Stimulated activated CD8-positive, alpha-beta memory T cell treated with anti-CD3 and anti-CD28 coated beads, Interleukin-15, amount 100 ng/mL, for 24 hours (primary cell): ENCODE data around the gene TTLL11.

Experiments
- DNase-seq: peaks from one replicate; pipeline ENCODE4 v3.0.0-alpha.2; 2020; ENCODE audit warnings: low read depth

Gene TTLL11

DNA sequence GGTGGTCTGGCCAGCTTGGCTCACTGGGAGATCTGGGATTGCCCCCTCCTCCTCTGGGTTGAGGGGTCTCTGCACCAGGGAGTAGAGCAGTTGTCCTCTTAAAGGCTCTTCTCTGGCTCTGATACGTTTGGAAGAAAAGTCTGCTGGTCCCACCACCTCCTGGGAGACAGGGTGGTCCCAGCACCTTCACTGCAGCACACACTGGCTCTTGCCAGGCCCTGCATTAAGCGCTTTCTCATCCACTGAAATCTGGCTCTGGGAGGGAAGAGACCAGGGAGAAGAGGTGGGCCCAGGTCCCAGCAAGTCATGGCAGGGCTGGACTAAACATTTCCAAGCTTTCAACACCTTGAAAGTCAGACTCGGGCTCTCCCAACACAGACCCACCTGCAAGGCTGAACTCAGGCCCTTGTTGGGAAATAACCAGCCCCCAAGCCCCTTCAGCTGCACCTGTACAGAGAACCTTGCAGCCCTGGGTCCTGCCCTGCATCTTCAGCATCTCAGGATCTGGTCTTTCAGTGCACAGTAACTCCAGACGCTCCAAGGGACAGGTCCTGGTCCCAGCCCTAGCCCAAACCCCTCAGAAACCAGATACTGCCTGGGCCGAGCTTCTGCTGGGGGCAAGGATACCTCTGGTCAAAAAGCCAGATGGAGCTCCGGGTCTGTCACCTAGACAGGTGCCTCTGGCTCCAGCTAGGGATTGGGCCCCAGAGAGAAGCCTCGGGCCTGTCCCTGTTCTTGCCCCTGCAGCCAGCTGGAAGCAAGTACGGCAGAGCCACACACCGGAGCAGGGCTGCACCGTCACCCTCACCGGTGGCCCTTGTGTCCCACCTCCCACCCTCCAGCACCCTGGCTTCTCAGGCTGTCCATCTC is 307.2 kb downstream of the TTLL11 start:
- no peak for DNase-seq

DNA sequence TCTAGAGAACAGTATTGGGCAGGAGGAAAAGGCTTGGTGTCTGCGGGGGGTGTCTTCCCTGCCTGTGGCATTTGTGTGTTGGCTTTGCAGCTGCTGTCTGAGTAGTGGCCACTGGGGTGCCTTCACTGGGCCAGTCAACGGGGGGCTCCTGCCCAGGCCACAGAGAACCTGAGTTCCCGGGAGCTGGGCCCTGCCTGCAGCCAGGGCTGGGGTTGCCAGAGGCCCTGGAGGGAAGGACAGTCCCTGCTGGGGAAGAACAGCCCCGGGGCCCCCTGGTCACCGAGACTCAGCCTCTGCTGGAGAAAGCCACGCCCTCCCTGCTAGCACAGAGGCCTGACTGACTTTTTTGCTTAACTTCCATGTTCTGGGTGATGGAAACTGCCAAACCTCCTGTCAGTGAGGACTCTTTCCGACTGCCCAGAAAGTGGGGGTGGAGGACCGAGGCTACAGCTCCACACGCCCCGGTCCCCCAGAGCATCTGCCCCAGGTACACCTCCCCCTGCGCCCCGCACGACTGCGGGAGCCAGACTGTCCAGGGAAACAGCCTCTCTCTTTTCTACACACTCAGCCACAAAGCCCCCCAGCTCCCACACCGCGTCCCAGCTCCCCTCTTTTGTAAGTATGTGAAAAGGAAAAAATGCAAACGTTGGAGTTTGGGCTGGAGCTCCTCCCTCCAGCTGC is 308.2 kb downstream of the TTLL11 start:
- no peak for DNase-seq

DNA sequence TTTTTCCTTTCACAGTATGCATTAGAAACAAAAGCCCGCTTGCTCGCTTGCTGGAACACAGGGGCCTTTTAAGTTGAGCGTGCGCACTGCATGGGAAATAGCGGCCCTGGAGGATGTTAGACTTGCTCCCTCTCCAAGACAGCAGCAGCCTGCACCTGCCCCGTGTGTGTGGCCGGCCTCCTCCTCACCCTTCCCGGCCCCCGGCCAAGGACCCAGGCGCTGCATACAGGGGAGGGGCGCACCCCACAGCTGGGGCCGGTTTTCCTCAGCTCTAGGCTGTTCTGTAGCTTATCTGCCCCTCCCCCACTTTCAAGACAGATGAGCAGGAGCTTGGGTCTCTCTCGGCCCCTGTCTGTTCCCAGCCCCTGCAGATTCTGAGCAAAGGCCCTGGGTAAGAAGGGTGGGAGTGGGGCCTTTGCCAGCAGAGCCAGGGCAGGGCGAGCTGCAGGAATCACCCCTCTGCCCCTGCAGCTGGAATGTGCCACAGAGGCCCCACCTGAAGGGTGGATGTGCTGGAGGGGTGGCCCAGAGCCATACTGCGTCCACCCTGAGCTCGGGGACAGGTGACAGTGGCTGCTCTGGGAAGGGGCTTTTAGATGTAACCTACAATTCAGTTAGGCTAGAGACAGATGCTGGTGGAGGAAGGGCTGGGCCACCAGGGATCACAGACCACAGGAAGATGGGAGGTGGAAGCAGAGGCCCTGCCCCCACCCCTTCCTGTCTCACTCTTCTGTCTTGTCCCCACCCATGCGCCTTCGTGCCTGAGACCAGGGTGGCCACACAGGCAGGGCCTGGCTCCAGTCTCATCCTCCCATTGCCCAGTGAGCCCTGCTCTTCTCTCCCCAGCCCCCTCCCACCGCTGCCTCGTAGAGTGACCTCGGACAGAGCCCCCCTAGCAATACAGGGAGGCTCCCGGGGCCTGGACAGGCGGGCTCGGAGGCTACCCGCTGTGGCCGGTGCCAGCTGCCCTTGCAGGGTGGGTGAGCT is 309.3 kb downstream of the TTLL11 start:
- DNase-seq: no peak

DNA sequence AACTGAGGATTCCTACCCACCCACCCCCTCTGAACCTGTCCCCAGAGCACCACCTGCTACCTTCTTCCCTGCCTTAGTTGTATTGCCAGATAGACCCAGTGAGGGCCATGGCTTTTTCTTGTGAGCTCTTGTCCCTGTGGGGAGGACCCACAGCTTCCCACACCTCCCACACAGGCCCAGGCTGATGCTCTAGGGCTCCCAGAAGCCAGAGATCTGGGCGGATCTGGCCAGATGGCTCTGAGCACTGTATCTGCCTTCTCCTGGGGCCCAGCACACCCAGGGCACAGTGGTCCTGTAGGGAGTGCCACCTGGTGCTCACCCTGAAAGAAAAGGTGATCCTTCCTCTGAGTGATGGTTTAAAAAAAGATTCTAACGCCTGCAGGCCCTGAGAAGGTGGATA is 310.0 kb downstream of the TTLL11 start:
- DNase-seq: no peak

DNA sequence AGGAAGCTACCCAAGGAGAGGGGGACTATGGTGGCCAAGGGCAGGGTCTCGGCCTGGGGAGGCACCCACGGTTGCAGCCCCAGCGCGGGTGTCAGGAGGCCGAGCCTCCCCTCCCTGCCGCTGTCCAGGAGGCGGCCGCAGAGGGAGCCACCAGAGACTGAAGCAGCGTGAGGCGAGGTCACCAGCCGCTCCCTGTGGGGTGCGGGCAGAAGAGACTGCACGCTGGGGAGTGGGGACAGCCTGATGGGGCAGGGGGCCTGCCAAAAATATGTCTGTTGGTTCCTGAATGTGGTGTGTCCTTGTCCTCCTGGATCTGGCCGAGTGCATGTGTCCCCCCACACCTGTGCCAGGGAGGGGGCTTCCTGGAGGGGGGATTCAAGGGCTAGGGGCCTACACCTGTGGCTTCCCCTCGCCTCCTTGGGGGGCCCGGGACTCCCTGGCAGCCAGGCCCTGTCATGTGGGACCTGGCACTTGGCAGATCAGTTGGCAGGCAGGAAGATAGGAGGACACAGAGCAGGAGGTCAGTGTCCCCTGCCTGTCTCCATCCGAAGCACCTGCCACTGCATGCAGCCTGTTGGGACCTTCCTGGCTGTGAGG is 310.5 kb downstream of the TTLL11 start:
- DNase-seq: no peak

DNA sequence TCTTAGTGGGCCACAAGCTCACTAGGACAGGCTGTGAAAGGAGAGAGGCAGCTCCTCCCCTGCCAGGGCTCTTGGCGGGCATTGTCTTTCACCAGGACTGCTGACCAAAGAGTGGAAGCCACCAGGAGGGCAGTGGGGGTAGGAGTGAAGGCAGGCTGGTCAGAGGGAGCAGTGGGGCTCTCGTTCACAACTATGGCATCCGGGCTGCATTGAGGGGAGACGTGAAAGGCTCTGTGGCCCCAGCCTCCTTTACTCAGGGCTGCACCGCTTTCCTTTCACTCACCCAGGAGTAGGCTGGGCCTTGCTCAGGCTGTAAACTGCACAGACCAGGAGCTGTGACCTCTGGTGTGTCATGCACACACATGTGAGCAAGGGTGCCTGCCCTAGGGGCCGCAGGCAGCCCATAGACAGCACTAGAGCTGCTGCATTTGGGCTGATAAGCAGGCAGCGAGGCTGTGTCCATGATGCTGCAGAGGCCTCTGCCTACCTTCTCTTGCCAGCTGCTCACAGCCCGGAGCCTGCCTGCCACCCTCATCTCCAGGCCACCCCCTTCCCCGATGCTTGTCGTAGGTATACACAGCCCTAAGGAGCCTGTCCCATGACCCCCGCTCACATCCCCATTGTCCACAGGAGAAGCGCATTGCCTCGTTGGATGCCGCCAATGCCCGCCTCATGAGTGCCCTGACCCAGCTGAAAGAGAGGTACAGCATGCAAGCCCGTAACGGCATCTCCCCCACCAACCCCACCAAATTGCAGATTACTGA is 311.2 kb downstream of the TTLL11 start:
- no peak for DNase-seq

DNA sequence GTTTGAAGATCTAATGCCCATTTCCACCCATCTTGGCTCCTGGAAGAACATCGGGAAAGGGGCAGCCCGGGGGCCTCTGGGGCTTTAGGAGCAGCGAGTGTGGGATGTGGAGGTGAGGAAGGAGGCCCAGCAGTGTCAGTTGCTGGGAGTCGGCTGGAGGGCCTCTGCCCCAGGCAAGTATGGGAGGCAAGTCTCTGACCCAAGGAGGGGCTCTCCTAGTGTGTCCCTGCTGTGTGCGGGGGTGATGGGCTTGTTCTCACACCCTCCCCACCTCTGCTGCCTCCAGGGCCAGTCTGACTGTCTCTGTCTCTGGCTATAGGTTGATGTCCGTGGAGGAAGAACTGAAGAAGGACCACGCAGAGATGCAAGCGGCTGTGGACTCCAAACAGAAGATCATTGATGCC is 312.0 kb downstream of the TTLL11 start:
- no peak for DNase-seq

DNA sequence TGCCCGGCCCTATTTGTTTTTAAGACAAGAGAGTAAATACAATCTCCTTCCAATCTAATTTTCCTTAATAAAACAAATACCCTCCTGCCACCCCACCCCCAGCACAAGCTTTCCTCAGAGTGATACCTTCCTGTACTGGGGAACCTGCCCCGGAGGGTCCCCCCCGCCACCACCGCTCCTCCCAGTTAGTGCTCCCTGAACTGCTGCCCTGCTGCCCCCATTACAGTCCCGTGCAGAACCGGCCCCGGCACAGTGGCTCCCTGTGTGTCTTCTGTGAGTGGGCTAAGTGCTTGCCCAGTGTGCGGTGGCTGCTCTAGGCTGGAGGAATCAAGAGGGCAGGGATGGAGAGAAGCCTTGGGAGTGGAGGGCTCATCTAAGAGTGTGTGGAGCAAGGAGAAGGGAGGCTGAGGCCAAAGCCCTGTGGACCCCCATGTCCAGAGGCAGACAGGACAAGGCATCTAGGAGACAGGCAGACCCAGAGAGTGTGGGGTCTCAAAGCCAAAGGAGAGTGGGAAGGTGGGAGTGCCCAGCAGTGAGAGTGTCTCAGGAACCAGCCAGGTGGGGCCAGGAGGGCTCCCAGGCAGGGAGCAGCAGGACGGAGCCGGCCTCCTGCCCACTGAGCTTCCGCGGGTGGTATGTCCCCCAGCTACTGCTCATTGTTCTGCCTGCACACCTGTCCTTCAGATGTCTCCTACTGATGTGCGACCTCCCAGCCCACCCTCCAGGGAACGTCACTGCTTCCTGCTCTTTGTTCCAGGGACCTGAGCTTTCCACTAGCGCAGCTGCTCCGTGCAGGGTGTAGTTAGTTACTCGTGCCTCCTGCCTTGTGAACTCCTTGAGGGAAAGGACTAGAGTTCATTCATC is 312.7 kb downstream of the TTLL11 start:
- DNase-seq: no peak

DNA sequence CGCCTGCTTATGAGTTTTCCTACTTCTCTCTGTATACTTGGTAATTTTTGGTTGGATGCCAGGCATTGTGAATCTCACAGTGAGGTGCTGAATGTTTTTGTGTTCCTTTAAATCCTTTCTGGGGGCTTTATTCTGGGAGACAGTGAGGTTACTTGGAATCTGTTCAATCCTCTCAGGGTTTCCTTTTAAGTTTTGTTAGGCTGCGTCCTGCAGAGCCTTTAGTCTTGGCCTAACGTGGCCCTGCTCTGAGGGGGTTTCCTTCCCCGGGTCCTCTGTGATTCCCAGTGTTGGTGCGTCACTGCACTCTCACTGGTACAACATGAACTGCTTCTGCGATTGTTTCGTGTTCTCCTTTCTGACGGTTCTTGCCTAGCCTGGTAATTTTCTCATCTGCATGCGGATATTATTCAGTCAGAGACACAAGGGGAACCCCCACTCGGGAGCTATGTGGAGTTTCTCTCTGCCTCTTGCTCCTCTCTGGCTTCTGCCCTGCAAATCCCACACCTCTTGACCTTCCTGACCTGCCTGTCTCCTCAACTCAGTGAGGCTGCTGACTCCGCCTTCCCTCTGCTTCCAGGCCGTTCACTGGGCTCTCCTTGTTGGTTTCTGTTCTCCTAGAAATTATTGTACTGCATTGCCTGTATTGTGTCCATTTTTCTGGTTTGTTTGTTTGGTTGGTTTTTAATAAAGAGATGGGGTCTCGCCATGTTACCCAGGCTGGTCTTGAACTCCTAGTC is 313.6 kb downstream of the TTLL11 start:
- no peak for DNase-seq

DNA sequence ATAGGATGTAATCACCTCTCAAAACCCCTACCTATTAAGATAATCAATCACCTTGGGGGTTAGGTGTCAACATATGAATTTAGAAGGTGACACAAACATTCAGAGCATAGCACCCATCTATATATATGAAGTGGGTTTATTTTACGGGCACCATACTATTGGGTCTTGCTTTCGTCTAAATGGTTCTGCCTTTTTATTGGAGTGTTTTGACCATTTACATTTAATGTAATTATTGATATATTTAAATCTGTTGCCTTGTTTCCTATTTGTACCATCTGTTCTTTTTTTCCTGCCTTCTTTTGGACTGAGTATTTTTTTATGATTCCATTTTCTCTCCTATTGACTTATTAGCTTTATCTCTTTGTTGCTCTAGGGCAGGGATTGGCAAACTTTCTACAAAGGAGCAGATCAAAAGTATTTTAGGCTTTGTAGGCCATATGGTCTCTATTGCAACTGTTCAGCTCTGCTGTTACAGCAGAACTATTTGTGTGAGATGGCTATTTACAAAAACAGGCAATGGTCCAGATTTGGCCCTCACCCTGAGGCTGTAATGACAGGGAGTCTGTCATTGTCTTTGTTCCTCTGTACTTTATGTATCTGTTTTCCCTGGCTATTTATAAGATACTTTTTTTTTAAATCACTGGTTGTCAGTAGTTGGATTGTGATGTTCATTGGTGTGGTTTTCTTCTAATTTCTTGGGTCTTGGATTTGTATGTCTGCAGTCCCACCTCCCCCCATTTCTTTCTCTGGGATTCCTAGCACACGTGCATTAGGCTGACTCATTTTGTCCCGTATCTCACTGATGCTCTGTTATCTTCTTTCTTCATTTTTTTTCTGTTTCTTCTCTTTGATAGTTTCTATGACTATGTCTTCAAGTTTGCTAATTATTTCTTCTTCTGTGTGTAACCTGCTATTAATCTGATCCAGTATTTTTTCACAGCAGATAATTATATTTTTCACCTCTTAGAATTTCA is 314.6 kb downstream of the TTLL11 start:
- DNase-seq: no peak

DNA sequence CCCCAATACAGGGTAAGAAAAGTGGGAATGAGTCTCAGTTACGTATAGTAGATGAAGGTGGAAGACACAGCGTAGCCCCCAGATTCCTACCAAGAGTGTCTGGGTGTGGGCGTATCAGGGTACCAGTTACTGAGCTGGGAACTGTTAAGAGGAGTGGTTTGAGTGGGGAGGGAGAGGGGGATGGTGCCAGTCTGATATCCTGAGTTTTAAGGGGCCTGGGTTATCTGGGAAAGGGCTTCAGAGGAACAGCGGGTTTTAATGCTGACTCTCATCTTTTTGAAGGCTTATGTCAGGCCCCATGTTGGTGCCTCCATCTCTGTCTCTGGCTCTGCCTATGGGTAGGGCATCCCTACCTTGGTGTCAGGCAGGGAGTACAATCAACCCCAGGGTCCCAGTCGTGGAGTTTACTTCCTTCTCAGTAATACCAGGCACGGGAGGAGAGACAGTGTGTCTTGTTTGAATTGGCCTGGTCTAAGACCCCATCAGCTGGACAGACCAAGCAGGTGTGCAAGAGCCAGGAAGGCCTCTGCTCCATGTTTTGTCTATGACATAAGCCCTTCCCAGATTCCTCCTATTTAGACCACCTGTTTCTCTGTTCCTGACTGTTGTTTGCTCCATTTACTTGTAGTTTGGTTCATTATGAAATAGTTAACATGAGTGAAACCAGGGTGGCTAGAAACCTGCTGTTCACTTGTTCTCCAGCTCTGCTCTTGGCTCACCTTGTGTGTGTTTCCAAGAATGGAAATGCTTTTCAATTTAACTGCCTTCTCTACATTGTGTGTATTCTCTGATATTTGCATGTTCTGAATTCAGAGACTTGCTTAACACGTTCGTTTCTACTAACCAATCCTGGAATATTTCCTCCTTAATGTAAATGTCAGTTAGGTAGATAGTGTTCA is 316.1 kb downstream of the TTLL11 start:
- DNase-seq: no peak

DNA sequence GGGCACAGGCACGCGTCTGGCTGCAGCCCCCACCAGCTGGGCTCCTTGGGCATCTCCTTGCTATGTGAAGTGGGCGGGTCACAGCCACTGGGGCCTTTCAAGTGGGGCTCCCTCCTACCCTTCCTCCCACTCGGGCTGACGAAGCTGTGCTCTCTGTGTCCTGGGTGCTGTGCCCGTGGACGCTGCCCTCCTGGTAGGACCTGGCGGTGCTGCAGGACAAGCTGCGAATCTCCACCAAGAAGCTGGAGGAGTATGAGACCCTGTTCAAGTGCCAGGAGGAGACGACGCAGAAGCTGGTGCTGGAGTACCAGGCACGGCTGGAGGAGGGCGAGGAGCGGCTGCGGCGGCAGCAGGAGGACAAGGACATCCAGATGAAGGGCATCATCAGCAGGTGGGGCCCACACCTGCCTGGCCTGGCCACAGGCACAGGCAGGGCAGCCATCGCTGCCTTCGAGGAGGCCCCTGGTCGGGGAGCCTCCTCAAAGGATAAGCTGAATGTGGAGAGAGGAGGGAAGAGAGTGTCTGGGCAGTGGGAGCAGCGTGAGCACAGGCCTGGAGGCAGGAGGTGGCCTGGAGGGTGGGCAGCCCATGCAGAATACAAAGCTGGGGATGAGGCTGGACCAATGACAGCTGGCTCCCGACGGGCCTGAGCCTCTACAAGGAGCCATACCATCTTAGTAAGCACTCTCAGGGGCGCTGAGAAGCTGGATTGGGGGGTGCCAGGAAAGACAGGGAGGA is 316.9 kb downstream of the TTLL11 start:
- DNase-seq: no peak

DNA sequence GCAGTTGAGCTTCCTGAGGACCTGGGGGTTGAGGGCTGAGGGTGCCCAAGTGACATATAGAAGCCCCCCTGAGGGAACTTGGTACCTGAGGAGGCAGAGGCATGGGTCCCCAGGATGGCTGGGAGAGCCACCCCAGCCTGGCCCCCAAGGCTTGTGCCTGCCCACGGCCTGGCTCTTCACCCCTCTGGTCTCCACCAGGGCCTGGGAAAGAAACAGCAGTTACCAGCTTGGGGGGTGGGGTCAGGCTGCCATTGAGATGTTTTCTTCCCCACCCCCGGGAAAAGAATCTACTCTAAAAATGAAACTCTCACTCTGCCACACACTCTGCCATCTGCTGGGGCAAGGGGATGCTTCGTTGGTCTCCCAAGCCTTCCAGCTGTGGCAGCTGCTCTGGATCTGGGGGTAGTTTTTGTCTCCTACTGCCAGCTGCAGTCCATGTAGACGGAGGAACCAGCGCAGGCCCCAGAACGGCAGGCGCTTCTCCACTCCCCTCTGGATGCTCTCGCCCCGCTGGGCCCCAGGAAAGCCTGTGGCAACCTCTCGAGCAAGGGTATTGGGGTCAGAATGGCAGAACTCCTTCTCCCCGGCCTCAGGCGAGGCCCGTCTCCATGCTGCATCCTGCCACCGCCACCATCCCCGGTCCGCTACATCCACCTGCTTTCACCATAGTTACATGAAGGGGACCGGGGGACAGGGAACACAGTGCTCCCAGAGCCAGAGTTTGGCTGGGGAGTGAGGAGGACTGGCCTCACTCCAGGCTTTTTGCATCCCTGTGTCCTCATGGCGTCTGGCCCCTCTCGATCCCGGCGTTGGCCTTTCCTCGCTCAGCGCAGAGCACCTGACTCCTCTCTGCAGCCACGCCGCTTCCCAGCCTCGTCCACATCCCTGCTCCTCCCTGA is 318.1 kb downstream of the TTLL11 start:
- no peak for DNase-seq

DNA sequence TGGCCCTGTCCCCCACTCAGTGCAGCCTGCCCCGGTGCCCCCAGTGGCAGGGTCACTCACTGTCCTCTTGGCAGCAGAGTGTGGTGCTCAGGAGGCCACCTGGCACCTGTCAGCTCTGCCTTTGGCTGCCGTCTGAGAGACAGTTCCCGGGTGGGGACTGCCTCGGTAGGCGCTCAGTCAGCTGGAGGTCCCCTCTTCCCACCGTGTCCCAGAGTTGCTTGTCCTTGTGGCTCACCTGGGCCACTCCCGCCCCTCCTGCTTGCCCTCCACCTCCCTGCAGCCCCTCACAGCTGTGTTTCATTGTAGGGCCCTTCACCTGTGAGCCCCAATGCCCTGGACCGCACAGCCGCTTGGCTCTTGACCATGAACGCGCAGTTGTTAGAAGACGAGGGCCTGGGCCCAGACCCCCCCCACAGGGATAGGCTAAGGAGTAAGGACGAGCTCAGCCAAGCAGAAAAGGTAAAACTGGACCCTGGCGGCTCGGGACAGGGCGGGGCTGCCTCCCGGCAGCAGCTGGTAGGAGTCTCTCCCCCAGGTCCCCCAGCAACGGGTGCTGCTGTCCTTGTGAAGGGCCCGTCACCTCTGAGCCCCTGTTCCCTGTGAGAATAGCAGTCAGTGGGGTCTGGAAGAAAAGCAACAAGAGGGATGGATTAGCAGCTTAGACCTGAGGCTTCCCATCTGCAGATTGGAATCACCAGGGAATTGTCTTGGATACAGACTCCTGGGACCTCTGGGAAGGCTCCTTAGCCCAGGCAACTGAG is 319.0 kb downstream of the TTLL11 start:
- DNase-seq: no peak
